Measurements from ENCODE around the gene ZNF558.

DNA sequence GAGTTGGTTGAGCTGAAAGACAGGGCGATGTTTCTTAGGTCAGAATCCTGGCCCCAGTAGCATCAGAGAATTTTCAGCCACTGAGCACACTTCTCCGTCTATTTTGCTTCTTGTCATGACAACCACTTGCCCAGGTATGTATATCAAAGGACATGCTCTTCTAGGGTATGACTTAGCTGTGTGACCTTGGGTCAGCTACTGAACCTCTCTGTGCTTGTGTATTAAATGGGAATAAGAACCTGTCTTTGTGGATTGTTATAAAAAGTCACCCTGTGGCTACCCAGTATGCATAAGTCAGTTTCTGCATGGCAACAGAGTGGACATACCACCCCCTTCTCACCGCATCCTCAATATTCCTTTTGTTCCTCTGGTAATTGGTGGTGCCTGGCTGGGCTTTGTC lies 26.2 kb upstream of the ZNF558 start:
- TF ChIP-seq POLR2A (IDR thresholded peaks at IDR 0.05; ENCODE audit: low read depth, low read length) (no peak), POLR2AphosphoS5 (IDR thresholded peaks at IDR 0.05; ENCODE audit: low read depth, low read length) (no peak)
